ENCODE measurements around the gene ATF2. TPM values are rescaled to one million over a fixed set of nuclear protein-coding genes. Genes with fewer than 3 reads are reported as not detected.

The ATF2 gene
- total and polyA plus RNA-seq, 2 of the 8 experiments (the other 6 are each of a cell fraction or from before 2014, with no cell fraction given), result 31.2 to 46.5 TPM

- TF ChIP-seq KDM5A (IDR thresholded peaks at IDR 0.05; ENCODE audit: low read length) (no peak), CEBPB (IDR thresholded peaks at IDR 0.05; ENCODE audit: low read depth, low read length) (no peak), SIN3A (conservative IDR thresholded peaks at IDR 0.05 in 1 of 2, IDR thresholded peaks at IDR 0.05 in 1 of 2; ENCODE audit: low read depth in 1 of 2, low read length in 2 of 2) (no peak), ASH2L (IDR thresholded peaks at IDR 0.05; ENCODE audit: low read length) (no peak), SP2 (IDR thresholded peaks at IDR 0.05; ENCODE audit: low read length) (no peak), CREB1 (IDR thresholded peaks at IDR 0.05) (no peak), BRCA1 (IDR thresholded peaks at IDR 0.05; ENCODE audit: low read depth, low read length) (no peak), BACH1 (IDR thresholded peaks at IDR 0.05; ENCODE audit: low read length) (no peak), TAF1 (IDR thresholded peaks at IDR 0.05; ENCODE audit: low read depth, low read length) (no peak), RXRA (IDR thresholded peaks at IDR 0.05; ENCODE audit: insufficient read depth, low read depth, low read length) (no peak), CBX5 (IDR thresholded peaks at IDR 0.05; ENCODE audit: low read depth, low read length) (no peak), MAX (IDR thresholded peaks at IDR 0.05) (no peak), KDM4A (IDR thresholded peaks at IDR 0.05; ENCODE audit: low read depth, low read length, severe bottlenecking) (no peak), MAFK (IDR thresholded peaks at IDR 0.05; ENCODE audit: low read depth, low read length) (no peak)
- Histone ChIP-seq H4K5ac (ENCODE audit: insufficient read length, low read depth, low read length) (no peak overlapping the region), H2AFZ (ENCODE audit: low read length) (no peak overlapping the region), H2BK5ac (ENCODE audit: low read depth, low read length) (no peak overlapping the region), H4K20me1 (replicated peaks in 1 of 2; ENCODE audit: control insufficient read depth in 1 of 2, insufficient read depth in 2 of 2, low read length in 2 of 2) (peaks cover 4 to 9% of the 10 kb centered on the region in 2 experiments), H3K4me1 (replicated peaks in 1 of 4; ENCODE audit: control insufficient read depth in 3 of 4, insufficient read depth in 4 of 4, low read length in 3 of 4) (peaks cover 0 to 4% (median 0%) of the 10 kb centered on the region in 4 experiments; a peak in 1 of 7 replicates), H3K27ac (ENCODE audit: low read depth, low read length) (no peak overlapping the region), H2AK5ac (ENCODE audit: low read depth, low read length) (no peak overlapping the region), H3K4ac (replicated peaks; ENCODE audit: insufficient read length, low read depth, low read length) (no peak overlapping the region), H3K36me3 (ENCODE audit: control insufficient read depth in 2 of 4, insufficient read depth in 4 of 4, low read length in 3 of 4) (peaks cover 0 to 7% (median 2%) of the 10 kb centered on the region in 4 experiments; a peak in 2 of 8 replicates), H3K9me3 (ENCODE audit: insufficient read depth in 2 of 2, low read depth in 1 of 2, low read length in 1 of 2) (no peaks in the 10 kb centered on the region), H3K23ac (ENCODE audit: insufficient read length) (no peak overlapping the region), H3K23me2 (ENCODE audit: low read depth, low read length) (no peaks in the 10 kb centered on the region), H3K18ac (ENCODE audit: extremely low read depth, low read length) (no peak overlapping the region), H2BK120ac (replicated peaks; ENCODE audit: low read depth, low read length) (no peak overlapping the region), H2BK20ac (ENCODE audit: low read length) (no peak overlapping the region), H3K4me2 (ENCODE audit: insufficient read depth in 1 of 2, low read depth in 2 of 2, low read length in 2 of 2) (no peak overlapping the region), H3K27me3 (replicated peaks in 1 of 4; ENCODE audit: control insufficient read depth in 3 of 4, extremely low read depth in 1 of 4, insufficient read depth in 3 of 4, low read length in 3 of 4) (no peaks in the 10 kb centered on the region), H3K4me3 (ENCODE audit: extremely low read depth in 1 of 4, insufficient read depth in 2 of 4, low read depth in 3 of 4, low read length in 4 of 4) (no peak overlapping the region), H3K14ac (ENCODE audit: insufficient read length) (no peak overlapping the region), H3K79me2 (ENCODE audit: control insufficient read depth in 1 of 2, insufficient read depth in 2 of 2, low read length in 2 of 2) (peaks cover 13 to 94% of the 10 kb centered on the region in 2 experiments), H4K91ac (replicated peaks; ENCODE audit: insufficient read length, low read length) (no peak overlapping the region), H3K56ac (replicated peaks; ENCODE audit: insufficient read length, low read depth, low read length) (no peak overlapping the region), H2BK12ac (ENCODE audit: low read depth, low read length) (no peak overlapping the region), H4K8ac (ENCODE audit: extremely low read depth, insufficient read depth, low read length) (no peak overlapping the region), H3K79me1 (ENCODE audit: low read depth, low read length) (peaks cover 3% of the 10 kb centered on the region; the same call in 1 of the 2 replicates), H2BK15ac (ENCODE audit: low read length) (no peak overlapping the region), H3K9ac (replicated peaks in 1 of 4; ENCODE audit: extremely low read depth in 1 of 4, low read depth in 3 of 4, low read length in 3 of 4) (no peak overlapping the region)
- CTCF ChIA-PET (ENCODE audit: partially characterized antibody), result interaction anchor here (0.8 kb wide), 1 partner anchor 9 kb away, joined by 3 read pairs; no protein-coding TSS in a partner anchor
- POLR2A ChIA-PET (ENCODE audit: partially characterized antibody), result no interaction called here
- FAIRE-seq (no peak), DNase-seq (ENCODE audit: low read depth in 1 of 2, low spot score in 2 of 2) (no peak)
Measured at GRCh38 chr2:175154661-175155082, 13.3 kb downstream of the ATF2 start.
